NOMO-1 treated with DMSO at 0.1 percent for 48 hours (cell line): ENCODE results near the gene PNKP.

Experiments used
- DNase-seq: peaks from one replicate; lab custom pipeline; 2025; ENCODE audit not compliant: unreplicated experiment; lab: John Stamatoyannopoulos, UW

Gene PNKP

DNA sequence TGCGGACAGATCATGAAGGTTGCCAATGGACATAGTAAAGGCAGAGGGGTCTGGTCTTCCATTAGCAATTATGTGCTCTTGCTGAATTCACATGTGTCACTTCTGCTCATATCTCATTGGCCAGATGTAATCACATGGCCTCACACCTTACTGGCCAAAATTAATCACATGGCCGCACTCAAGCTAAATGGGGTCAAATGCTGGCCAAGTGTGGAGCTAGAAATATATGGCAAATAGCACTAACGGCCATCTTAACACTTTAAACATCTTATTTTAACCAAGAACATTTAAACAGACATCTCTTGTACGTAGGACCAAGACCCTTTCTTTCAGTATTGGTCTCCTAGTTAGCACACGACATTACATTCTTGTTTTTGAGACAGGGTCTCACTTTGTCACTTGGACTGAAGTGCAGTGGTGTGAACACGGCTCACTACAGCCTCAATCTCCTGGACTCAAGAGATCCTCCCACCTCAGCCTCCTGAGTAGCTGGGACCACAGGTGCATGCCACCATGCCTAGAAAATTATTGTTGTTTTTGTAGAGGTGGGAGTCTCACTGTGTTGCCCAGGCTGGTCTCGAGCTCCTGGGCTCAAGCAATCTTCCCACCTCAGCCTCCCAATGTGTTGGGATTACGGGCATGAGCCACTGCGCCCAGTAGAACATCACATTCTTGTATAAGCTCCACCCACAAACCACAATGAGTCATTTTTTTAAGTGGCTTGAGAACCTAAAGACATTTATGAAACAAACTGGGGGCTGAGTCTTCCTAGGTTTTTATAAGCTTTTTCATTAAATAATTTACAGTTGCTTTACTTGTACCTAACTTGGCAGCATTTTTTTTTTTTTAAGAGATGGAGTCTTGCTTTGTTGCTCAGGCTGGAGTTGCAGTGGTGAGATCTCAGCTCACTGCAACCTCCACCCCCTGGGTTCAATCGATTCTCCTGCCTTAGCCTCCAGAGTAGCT, 19.4 kb downstream of the PNKP start:
- DNase-seq, result peak; percentile 77

DNA sequence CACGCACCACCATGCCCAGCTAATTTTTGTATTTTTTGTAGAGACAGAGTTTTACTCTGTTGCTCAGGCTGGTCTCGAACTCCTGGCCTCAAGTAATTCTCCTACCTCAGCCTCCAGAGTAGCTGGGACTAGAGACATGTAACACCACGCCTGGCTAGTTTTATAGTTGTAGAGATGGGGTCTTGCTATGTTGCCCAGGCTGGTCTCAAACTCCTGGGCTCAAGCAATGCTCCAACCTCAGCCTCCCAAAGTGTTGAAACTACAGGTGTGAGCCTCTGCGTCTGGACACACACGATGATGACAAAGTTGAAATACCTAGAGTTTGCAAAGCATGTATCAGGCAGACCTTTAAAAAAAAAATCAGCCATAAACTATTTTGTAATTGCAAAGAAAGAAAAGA, 21.0 kb downstream of the PNKP start:
- no peak for DNase-seq

DNA sequence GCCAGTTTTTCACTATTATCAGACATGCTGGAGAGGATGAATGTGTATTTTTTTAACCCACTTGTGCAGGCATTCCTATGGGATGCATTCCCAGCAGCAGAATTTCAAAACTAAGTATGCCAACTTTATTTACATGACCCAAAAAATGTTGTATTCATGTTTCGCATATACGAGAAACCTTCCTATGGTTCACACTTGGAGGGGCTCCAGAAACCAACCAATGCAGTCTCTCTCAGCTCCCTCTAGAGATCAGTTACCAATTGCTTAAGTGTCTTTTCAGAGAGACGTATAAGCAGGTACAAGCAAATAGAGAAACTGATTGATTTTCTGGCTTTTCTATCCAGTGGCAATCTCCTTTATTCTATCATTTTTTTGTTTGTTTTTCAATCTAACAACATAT, 22.0 kb downstream of the PNKP start:
- no peak for DNase-seq

DNA sequence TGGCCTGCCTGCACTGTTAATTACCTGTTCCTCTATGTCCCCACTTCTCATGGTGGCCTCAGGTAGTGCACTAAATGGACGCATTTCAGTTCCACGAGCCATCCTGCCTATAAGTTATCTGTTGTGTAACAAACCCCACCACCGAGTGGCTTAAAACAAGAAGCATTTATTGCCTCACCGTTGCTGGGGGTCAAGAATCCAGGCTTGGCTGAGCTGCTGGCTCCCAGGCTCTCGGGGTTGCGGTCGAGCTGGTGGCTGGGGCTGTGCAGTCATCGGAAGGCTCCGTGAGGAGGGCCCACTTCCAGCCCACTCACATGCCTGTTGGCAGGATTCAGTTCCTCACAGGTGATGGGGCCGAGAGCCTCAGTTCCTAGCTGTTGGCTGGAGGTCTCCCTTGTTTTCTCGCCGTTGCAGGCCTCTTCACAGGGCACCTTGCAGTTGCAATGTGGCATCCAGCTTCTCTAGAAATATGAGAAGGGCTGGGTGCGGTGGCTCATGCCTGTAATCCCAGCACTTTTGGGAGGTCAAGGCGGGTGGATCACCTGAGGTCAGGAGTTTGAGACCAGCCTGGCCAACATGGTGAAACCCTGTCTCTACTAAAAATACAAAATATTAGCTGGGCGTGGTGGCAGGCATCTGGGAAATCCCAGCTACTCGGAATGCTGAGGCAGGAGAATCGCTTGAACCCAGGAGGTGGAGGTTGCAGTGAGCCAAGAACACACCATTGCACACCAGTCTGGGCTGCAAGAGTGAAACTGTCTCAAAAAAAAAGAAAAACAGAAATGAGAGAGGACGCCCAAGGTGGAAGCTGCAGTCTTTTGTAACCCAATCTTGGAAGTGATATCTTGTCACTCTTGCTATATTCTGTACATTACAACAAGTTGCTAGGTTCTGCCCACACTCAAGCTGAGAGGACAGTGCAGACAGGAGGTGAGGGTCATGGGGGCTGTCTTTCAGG, 23.0 kb downstream of the PNKP start:
- DNase-seq, result peak; percentile 89

DNA sequence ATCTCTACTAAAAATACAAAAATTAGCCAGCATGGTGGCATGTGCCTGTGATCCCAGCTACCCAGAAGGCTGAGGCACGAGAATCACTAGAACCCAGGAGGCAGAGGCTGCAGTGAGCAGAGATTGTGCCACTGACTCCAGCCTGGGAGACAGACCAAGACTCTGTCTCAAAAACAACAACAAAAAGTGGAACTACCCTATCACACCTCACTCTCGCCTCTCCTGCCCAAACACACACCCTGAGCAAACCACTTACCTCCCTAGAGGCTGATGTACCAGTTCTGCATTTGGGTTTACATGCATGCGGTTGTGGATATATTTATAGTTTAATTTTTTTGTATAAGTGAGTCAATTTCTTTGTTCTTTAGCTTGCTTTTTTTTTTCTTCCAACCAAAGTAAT, 24.1 kb downstream of the PNKP start:
- DNase-seq, result peak; percentile 27

DNA sequence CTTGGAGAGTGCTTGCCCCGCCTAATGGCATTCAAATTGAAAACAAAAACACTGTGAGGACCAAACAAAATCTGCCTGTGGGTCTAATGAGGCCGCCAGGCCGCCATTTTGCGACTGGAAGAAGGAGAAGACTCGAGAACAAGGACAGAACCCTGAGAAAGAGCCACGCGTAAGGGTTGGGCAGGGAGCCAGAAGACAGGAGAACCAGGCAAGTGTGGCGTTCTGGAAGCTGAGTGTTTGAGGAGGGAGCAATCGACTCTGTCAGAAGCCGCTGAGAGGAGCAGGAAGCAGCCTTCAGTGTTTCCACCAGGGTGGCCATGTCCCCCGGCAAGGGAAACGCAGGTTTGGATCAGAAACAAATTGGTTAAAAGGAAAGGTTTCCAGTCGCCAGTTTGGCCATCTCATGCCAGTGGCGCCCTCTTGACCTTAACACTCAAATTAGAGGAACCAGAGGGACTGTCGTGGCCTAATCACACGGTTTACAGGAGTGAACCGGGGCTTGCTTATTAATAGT, 26.6 kb downstream of the PNKP start:
- DNase-seq, result no peak

DNA sequence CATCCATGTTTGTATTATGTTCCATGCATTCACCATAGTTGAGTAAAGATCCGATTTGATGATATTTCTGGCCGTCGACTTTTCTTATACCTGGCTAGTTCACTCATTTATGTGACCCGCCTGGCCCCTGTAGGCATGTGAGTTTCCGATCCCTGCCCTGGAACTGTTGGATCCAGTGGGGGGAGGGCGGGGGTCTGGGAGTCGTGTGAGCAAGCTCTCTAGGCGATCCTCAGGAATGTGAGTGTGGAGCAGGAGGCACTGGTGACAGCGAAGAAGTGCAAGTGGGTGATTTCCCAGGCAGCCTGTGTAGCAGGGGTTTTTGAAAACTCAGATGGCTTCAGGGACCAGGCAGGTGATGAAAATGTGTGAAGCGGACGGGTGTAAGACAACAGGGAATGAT, 27.1 kb downstream of the PNKP start:
- DNase-seq, result no peak

DNA sequence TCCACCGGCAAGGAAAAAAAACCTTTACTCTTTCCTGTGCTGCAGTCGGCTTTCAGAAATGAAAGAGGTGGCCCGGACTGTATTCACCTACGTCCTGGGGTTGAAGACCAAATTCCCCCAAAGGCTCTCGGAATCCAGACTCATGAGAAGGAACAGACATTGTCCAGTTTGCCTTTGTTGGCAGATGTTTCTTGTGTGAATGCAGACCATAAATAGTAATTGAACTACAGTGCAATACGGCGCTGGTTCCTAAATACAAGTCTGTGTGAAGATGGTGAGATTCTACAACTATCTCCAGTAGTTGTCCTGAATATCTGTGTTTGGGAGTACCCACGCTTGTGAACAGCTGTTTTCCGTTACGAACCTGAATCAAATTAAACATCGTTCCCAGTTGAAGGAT, 27.7 kb downstream of the PNKP start:
- DNase-seq, result no peak

DNA sequence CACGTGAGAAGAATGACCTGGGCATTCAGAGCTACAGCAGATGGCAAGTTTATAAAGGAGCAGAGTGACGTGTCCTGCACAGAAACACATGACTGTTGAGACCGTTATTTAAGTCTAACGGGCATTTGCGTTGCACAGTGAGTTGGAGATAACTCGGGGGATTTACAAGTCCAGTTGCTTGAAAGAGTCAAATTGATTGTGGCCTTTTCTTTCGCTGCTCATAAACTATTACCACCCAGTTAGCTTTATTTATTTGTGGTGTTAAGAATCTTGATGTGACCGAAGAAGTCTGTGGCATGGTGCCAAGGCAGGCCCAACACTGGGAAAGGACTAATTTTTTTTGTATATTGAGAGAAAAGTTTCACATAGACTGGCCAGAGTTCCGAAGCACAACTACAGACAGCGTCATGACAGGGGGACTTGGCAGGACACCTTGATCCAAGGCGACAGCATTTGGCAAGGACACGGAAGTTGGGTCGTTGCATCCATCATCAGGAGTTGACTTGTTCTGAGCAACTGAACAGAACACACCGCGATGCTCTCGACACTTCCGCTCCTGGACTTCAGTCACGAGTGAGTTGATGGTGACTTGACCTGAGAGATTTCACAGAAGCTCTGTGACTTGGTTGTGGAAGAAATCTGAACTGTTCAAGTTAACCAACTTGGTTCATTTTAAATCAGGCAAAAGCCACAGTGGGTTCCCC, 28.3 kb downstream of the PNKP start:
- DNase-seq, result no peak

DNA sequence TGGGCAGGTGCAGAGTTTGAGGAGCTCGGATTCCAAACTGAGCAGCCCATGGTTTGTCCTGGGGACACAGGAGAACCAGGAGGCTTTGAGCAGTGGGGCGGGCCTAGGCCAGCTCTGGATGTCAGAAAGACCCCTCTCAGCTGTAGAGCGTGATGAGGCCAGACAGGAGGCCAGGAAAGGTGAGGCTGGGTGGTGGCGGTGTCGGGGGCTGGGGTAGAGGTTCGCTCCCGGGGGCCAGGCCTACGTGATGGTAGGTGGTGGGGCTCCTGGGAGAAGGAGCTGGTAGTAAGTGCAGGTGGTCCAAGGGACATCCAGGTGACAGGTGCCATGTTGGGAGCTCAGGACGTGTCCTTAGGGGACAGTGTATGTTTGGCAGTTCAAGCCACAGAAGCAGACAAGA, 30.0 kb downstream of the PNKP start:
- DNase-seq, result no peak

DNA sequence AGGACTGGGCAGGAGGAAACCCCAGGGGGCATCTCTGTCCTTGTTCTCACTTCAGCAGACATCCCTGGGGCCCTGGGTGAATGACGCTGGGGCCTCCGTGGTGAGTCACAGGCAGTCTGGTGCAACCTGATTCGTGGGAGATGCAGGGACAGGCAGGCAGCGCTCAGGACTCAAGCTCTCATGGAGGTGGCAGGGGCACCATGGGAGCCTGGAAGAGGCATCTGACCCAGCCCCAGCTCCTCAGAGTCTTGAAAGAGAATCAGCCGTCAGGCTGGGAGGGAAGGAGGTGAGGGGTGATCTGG, 30.4 kb downstream of the PNKP start:
- DNase-seq, result no peak

DNA sequence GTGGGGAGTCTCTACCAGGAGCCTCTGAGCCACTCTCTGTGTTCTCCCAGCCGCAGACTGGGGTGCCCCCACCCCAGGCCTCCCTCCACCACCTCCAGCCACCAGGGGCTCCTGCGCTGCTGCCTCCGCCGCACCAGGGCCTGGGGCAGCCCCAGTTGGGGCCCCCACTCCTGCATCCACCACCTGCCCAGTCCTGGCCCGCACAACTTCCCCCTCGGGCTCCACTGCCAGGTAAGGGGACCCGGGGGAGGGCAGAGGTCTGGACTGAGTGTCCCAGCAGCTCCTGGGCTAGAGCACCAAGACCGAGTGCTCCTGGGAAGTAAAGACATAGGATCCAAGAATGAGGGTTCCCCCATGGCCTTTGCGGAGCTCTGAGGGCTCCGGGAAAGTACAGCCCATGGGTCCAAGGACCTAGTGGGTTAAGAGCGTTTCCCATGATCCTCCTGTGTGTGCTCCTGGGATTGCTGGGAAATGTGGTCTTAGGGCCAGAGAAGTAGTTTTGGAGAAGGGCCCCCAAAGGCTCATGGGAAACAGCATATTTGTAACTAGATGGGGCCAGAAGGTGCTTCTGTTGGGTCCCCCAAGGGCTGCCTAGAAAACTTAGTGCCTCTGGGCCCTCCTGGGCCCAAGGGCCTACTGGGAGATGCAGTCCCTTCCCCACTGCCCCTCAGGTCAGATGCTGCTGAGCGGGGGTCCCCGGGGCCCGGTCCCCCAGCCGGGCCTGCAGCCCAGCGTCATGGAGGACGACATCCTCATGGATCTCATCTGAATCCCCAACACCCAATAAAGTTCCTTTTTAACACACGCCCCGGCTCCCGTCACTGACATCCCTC, 31.0 kb downstream of the PNKP start:
- no peak for DNase-seq

DNA sequence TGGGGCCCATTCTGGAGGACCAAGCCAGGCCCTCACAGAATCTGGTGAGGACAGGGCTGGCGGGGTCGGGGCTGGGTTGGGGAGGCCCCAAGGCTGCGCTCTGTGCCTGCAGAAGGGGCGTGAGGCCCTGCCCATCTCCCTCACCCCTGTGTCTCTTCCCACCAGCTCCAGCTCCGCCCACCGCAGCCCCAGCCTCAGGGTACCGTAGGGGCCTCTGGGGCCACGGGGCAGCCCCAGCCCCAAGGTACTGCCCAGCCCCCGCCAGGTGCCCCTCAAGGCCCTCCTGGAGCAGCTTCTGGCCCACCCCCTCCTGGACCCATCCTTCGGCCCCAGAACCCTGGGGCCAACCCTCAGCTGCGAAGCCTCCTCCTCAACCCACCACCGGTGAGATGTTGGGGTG, 31.8 kb downstream of the PNKP start:
- no peak for DNase-seq

DNA sequence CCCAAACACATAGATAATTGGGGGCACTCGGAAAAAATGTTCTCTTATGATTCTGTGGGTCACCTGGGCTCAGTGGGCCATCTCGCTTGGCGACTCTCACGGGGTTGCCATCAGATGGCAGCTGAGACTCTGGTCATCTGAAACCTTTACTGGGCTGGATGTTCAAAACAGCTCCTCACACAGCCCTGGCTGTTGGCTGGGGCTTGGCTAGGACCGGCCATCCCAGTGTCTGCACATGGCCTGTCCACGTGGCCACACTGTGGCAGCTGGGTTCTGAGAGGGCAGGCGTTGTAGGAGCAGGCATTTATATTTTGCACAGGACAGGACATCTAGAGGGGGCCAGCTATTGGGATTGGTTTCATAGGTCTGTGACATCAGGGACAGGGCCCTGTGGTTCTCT, 33.8 kb downstream of the PNKP start:
- no peak for DNase-seq

DNA sequence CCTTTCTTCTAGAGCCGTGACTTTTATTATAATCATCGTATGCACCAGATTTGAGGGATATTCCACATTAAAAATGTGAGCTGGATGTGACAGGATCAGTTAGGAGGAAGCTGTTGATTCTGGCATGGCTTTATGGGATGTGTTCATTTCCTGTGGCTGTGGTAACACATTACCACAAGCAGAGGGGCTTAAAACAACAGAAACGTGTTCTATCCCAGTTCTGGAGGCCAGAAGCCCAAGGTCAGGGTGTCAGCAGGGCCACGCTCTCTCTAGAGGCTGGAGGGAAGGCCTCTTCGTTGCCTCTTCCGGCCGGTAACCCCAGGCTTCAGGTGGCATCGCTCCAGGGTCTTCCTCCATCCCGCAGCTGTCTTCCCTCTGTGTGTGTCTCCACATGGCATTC, 34.8 kb downstream of the PNKP start:
- DNase-seq, result peak; percentile 38

DNA sequence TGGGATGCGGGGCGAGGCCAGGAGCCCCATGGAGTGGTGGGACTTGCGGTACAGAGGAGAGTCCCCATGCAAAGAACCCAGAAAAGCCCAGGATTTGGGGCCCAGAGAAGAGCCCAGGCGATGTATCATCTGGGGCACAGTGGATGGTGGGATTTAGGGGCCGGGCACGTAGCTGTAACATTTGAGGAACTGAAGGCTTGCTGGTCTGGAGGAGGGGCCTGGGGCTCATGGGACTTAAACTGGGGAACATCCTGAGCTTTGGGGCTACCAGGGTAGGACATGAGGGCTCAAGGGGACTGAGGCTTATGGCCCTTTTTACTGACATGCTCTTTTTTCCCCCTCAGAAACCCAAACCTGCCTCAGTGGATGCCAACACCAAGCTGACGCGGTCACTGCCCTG, 35.8 kb downstream of the PNKP start:
- no peak for DNase-seq

DNA sequence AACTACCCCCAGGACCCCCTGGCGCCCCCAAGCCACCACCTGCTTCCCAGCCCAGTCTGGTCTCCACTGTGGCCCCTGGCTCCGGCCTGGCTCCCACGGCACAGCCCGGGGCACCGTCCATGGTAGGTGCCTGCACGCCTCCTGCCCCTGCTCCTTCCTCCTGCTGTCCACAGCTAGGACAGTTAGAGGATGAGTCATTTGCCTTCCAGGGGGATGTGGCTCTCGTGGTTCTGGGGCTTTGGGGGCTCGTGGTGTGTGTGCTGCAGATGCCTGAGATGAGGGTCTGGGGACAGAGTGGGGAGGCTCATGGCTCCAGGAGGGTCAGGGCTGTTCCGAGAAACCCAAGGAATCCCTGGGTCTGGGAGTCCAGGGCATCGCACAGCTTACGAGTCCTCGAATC, 36.6 kb downstream of the PNKP start:
- no peak for DNase-seq

DNA sequence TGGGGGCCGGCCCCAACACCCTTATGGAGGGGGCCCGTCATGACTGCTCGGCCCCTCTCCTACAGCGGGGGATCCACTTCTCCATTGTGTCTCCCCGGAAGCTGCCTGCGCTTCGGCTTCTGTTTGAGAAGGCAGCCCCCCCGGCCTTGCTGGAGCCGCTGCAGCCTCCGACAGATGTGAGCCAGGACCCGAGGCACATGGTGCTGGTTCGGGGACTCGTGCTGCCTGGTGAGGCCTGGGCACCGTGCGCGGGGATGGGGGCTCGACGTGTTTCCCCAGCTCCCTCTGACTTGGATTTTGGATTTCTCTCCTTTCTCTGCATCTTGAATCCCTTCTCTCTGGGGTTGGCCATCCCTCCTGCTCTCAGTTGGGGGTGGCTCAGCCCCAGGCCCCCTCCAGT, 37.7 kb downstream of the PNKP start:
- no peak for DNase-seq

DNA sequence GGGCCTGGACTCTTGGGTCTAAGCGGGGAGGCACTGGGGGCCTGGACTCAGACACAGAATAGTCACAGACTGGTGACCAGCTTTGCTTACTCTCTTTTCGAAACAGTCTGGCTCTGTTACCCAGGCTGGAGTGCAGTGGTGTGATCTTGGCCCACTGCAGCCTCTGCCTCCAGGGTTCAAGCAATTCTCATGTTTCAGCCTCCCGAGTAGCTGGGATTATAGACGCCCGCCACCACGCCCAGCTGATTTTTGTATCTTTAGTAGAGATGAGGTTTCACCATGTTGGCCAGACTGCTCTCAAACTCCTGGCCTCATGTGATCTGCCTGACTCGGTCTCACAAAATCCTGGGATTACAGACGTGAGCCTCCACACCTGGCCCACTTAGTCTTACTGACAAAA, 38.2 kb downstream of the PNKP start:
- no peak for DNase-seq

DNA sequence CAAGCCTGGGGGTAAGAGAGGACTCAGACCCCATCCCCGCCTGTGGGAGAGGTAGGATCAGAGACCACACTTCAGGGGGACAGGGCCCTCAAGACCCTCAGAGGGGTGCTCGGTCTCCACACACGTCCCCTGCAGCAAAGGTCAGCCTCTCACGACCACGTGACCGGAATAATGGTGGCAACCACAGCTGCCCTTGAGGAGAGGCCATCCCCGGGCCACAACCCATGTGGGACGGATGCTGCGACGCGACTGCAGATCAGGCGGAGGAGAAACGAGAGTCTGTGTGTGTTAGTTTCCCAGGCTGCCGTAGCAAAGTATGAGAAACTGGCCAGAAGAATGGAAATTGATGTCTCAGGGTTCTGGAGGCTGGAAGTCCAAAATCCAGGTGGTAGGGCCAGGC, 40.3 kb downstream of the PNKP start:
- no peak for DNase-seq
